Hepatocyte (in vitro differentiated cells): Measurements from ENCODE around the gene TAF6. TPM values are rescaled to one million over a fixed set of nuclear protein-coding genes. Genes with fewer than 3 reads are reported as not detected.
"Not testable (repeated sequence)": the region's sequence is repeated elsewhere in the genome, so short reads cannot be mapped to it uniquely, and the experiment has no call there.

Source experiments
- DNase-seq: peaks from one replicate; pipeline ENCODE4 v3.0.0-alpha.2; 2016; ENCODE audit warnings: low spot score
- H2AFZ ChIP-seq: fragments of 200-600 bp; sonication (generic); 2 replicates; pipeline ENCODE4 v1.6.0; 2016; ENCODE audit warnings: antibody characterized with exemption, mild to moderate bottlenecking
- H3K27ac ChIP-seq: fragments of 200-600 bp; sonication (generic); 2 replicates; pipeline ENCODE4 v1.5.1; 2016; ENCODE audit warnings: mild to moderate bottlenecking
- H3K27me3 ChIP-seq: fragments of 200-600 bp; sonication (generic); 2 replicates; pipeline ENCODE4 v1.6.1; 2016
- H3K36me3 ChIP-seq: fragments of 200-600 bp; sonication (generic); replicated peaks from 2 replicates; pipeline ENCODE4 v1.5.1; 2016; ENCODE audit warnings: low read depth; ENCODE audit not compliant: insufficient read depth
- H3K4me1 ChIP-seq: fragments of 200-600 bp; sonication (generic); 2 replicates; pipeline ENCODE4 v1.5.1; 2016; ENCODE audit warnings: mild to moderate bottlenecking, moderate library complexity; ENCODE audit not compliant: insufficient read depth
- H3K4me2 ChIP-seq: fragments of 200-600 bp; sonication (generic); 2 replicates; pipeline ENCODE4 v1.6.0; 2016
- H3K4me3 ChIP-seq: fragments of 200-600 bp; sonication (generic); 2 replicates; pipeline ENCODE4 v1.5.1; 2016; ENCODE audit warnings: mild to moderate bottlenecking
- H3K79me2 ChIP-seq: fragments of 200-600 bp; sonication (generic); 2 replicates; pipeline ENCODE4 v1.6.0; 2017; ENCODE audit warnings: mild to moderate bottlenecking
- H3K9me2 ChIP-seq: fragments of 200-600 bp; sonication (generic); replicated peaks from 2 replicates; pipeline ENCODE4 v1.6.0; 2017; ENCODE audit warnings: mild to moderate bottlenecking; ENCODE audit not compliant: insufficient read depth
- H3K9me3 ChIP-seq: fragments of 200-600 bp; sonication (generic); 2 replicates; pipeline ENCODE4 v1.5.1; 2016; ENCODE audit warnings: low read depth, mild to moderate bottlenecking
- H4K20me1 ChIP-seq: fragments of 200-600 bp; sonication (generic); 2 replicates; pipeline ENCODE4 v1.6.0; 2016; ENCODE audit warnings: mild to moderate bottlenecking; ENCODE audit not compliant: insufficient read depth, poor library complexity, severe bottlenecking
- CTCF ChIP-seq: fragments of 200-600 bp; sonication (generic); IDR thresholded peaks from 2 replicates; pipeline ENCODE4 v1.5.1; 2016; ENCODE audit warnings: antibody characterized with exemption, mild to moderate bottlenecking; ENCODE audit not compliant: poor library complexity
- EZH2 ChIP-seq: fragments of 200-600 bp; sonication (generic); IDR thresholded peaks from 2 replicates; pipeline ENCODE4 v1.6.1; 2016; ENCODE audit warnings: antibody characterized with exemption, mild to moderate bottlenecking, borderline replicate concordance
- EZH2phosphoT487 ChIP-seq: fragments of 200-600 bp; sonication (generic); IDR thresholded peaks from one replicate; pipeline ENCODE4 v1.6.1; 2018; ENCODE audit warnings: antibody characterized with exemption, mild to moderate bottlenecking, low read depth, moderate library complexity; ENCODE audit not compliant: unreplicated experiment, severe bottlenecking
- WGBS: methylation state at CpG from one replicate; pipeline ENCODE4 v1.1.6; 2016; ENCODE audit warnings: low lambda C conversion rate; ENCODE audit errors: missing lambda C conversion rate; 5-methylcytosine and 5-hydroxymethylcytosine counted together
- polyA plus RNA-seq: library from polyadenylated mRNA; unstranded; fragments of >200 nt; fragmentation: Nextera tagmentation; extraction: Ambion mirVana; gene quantifications from 2 replicates; pipeline ENCODE4 v1.2.1, GENCODE V29; 2016
- total RNA-seq: library from RNA; depleted of rRNA; stranded (reverse); fragments of >200 nt; gene quantifications from 2 replicates; pipeline ENCODE4 v1.2.3, GENCODE V29; 2014

TAF6 gene
- total and polyA plus RNA-seq, 2 experiments from 2014 or later: 29.2 to 44.2 TPM

DNA sequence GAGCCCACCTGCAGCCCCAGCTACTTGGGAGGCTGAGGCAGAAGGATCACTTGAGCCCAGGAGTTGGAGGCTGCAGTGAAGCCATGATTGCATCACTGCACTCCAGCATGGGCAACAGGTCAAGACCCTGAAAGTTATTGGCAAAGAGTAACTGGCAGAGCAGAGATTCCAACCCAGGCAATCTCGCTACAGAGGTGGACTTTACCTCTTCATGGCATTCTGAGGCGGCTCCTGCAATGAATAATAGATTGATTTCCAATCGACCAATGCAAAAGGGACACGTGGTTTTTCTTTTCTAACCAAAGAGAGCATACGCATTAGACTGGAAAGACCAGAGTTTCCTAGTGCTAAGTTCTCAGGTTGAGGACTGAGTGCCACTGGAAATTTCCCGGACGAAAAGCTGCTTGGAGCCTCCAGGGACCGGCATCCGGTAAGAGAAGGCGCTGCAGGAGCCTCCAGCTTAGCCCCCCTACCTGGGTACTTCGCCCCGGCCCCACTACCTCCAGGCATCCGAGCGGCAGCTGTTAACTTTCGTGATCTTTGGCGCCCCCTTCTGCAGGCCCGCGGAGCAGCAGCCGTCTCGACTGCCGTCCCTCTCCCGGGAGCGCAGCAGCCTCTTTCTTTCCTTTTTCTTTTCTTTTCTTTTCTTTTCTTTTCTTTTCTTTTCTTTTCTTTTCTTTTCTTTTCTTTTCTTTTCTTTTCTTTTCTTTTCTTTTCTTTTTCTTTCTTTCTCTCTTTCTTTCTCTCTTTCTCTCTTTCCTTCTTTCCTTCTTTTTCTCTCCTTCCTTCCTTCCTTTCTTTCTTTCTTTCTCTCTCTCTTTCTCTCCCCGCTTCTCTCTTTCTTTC, 11.7 kb upstream of the TAF6 start:
- H3K9me3 ChIP-seq: no peaks in the 10 kb centered on the region
- peak; percentile 87 for DNase-seq
- H3K27ac ChIP-seq: no peak overlapping the region
- H4K20me1 ChIP-seq: no peaks in the 10 kb centered on the region
- no peak overlapping the region for H3K4me3 ChIP-seq
- H3K4me2 ChIP-seq: peak overlapping the region; percentile 83
- H3K36me3 ChIP-seq: no peaks in the 10 kb centered on the region
- no peak for TF ChIP-seq EZH2
- TF ChIP-seq EZH2phosphoT487: no peak
- peak; percentile 90 for TF ChIP-seq CTCF
- H2AFZ ChIP-seq: peak overlapping the region; percentile 13
- no peaks in the 10 kb centered on the region for H3K9me2 ChIP-seq
- H3K79me2 ChIP-seq: no peaks in the 10 kb centered on the region
- WGBS: 9% methylated on average over 24 of the region's 24 CpGs
- peaks cover 7% of the 10 kb centered on the region for H3K4me1 ChIP-seq
- no peaks in the 10 kb centered on the region for H3K27me3 ChIP-seq

- not testable (repeated sequence) for H3K9me2 ChIP-seq, H3K79me2 ChIP-seq, H3K27ac ChIP-seq, DNase-seq, H2AFZ ChIP-seq, H3K4me3 ChIP-seq, H3K27me3 ChIP-seq, H4K20me1 ChIP-seq, H3K4me1 ChIP-seq, H3K9me3 ChIP-seq, H3K36me3 ChIP-seq
- H3K4me2 ChIP-seq: peak overlapping the region; percentile 83
- WGBS: 67% methylated on average over 1 of the region's 1 CpG
Observed at GRCh38 chr7:100130220-100130607, 11.1 kb upstream of the TAF6 start.

GRCh38 chr7:100128637-100128963, 9.4 kb upstream of the TAF6 start:
- TF ChIP-seq EZH2phosphoT487: no peak
- TF ChIP-seq CTCF: no peak
- no peak for TF ChIP-seq EZH2
- Histone ChIP-seq H3K27me3 (no peaks in the 10 kb centered on the region), H3K9me3 (no peaks in the 10 kb centered on the region), H3K36me3 (no peaks in the 10 kb centered on the region), H3K4me1 (peaks cover 12% of the 10 kb centered on the region), H3K4me3 (no peak overlapping the region), H3K4me2 (peak overlapping the region; percentile 99), H2AFZ (no peak overlapping the region), H3K9me2 (no peaks in the 10 kb centered on the region), H4K20me1 (no peaks in the 10 kb centered on the region), H3K79me2 (no peaks in the 10 kb centered on the region), H3K27ac (no peak overlapping the region)
- no peak for DNase-seq
- 62% methylated on average over 1 of the region's 1 CpG for WGBS

GRCh38 chr7:100127866-100128636, 8.9 kb upstream of the TAF6 start:
- Histone ChIP-seq H3K27me3 (no peaks in the 10 kb centered on the region), H3K9me3 (no peaks in the 10 kb centered on the region), H3K27ac (peak overlapping the region; percentile 94), H3K9me2 (no peaks in the 10 kb centered on the region), H4K20me1 (no peaks in the 10 kb centered on the region), H3K36me3 (no peaks in the 10 kb centered on the region), H3K4me2 (peak overlapping the region; percentile 99), H3K4me3 (peak overlapping the region; percentile 25), H3K79me2 (no peaks in the 10 kb centered on the region), H3K4me1 (peaks cover 12% of the 10 kb centered on the region), H2AFZ (peak overlapping the region; percentile 84)
- peak; percentile 48 for DNase-seq
- no peak for TF ChIP-seq CTCF
- no peak for TF ChIP-seq EZH2
- TF ChIP-seq EZH2phosphoT487: no peak
- WGBS: 6% methylated on average over 35 of the region's 37 CpGs
